NT2/D1 (cell line): Measurements from ENCODE around the gene FGD5.

Source experiments
- SUZ12 ChIP-seq: IDR thresholded peaks from 2 replicates; pipeline ENCODE4 v1.6.1; 2011; ENCODE audit not compliant: insufficient read length, insufficient read depth; ENCODE audit errors: extremely low read depth
- ZNF274 ChIP-seq: IDR thresholded peaks from 2 replicates; pipeline ENCODE4 v1.6.1; 2011; ENCODE audit warnings: mild to moderate bottlenecking, low read depth, low read length

DNA sequence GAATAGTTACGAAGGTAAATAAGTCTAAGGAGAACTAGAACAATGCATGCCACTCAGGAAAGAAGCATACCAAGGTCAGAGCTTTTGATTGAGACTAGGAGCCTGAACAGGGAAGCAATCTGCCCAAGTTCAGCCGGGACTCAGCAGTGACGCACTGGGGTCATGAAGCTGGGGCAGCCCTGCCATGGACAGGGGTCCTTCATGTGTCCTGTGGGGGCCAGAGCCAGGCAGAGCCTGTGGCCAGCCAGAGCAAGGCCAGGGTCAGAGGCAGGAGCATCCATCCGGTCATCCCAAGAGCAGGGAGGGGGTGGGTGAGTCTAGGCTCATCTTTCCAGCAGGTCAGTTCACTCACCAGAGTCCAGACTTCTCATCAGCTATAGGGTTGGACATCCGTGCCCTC, 47.9 kb downstream of the FGD5 start:
- TF ChIP-seq ZNF274: no peak
- no peak for TF ChIP-seq SUZ12
